Astrocyte (in vitro differentiated cells and primary cell): Measurements from ENCODE around the gene DNAJC15.

Experiments
- EZH2 ChIP-seq: IDR thresholded peaks from 2 replicates; pipeline ENCODE4 v1.6.1; 2012; ENCODE audit warnings: mild to moderate bottlenecking, low read length, inconsistent platforms; ENCODE audit not compliant: insufficient read depth
- TF ChIP-seq, protein P1 (sequence below): IDR thresholded peaks from 2 replicates; pipeline ENCODE4 v1.5.1; 2011; ENCODE audit warnings: low read depth, mild to moderate bottlenecking, inconsistent platforms, low read length, moderate library complexity; ENCODE audit not compliant: insufficient read depth

DNA sequence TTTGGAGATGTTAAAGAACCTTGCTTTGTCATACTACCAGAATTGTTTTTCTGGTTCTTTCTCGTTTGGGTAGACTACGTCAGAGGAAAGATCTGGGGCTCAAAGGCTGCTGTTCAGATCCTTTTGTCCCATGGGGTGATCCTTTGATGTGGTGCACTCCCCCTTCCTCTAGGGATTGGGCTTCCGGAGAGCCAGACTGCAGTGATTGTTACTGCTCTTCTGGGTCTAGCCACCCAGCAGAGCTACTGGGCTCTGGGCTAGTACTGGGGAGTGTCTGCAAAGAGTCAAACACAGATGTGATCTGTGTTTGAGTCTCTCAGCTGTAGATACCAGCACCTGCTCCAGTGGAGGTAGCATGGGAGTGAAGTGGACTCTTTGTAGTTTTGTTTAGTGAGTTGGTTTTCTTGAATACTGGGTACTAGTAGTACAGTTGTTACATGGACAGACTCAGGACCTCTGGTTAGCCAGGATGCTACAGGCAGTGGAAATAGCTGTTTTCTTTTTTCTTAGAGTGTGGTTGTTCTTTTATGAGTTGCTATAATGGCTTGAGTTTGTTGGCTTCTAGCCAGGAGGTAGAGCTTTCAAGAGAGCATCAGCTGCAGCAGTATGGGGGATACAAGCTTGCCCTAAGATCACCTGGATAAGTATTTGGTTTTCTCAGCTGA is 34.4 kb downstream of the DNAJC15 start:
- TF ChIP-seq, protein P1, sequence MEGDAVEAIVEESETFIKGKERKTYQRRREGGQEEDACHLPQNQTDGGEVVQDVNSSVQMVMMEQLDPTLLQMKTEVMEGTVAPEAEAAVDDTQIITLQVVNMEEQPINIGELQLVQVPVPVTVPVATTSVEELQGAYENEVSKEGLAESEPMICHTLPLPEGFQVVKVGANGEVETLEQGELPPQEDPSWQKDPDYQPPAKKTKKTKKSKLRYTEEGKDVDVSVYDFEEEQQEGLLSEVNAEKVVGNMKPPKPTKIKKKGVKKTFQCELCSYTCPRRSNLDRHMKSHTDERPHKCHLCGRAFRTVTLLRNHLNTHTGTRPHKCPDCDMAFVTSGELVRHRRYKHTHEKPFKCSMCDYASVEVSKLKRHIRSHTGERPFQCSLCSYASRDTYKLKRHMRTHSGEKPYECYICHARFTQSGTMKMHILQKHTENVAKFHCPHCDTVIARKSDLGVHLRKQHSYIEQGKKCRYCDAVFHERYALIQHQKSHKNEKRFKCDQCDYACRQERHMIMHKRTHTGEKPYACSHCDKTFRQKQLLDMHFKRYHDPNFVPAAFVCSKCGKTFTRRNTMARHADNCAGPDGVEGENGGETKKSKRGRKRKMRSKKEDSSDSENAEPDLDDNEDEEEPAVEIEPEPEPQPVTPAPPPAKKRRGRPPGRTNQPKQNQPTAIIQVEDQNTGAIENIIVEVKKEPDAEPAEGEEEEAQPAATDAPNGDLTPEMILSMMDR, result no peak
- no peak for TF ChIP-seq EZH2
